Gastroesophageal sphincter (tissue), 3 donors: Measurements from ENCODE around the gene UBE2F.

Experiments used
- EP300 ChIP-seq: sonication (generic); formaldehyde crosslinking; IDR thresholded peaks from one replicate; pipeline ENCODE4 v1.6.1; 2017; ENCODE audit warnings: antibody characterized with exemption, mild to moderate bottlenecking
- POLR2A ChIP-seq, 2 donors: fragments of 450-650 bp; IDR thresholded peaks; one replicate each; pipeline ENCODE4 v1.6.1; 2017; ENCODE audit warnings: antibody characterized with exemption in 2 of 2, mild to moderate bottlenecking in 2 of 2, moderate library complexity in 1 of 2
- POLR2AphosphoS5 ChIP-seq: sonication (generic); formaldehyde crosslinking; IDR thresholded peaks from one replicate; pipeline ENCODE4 v1.6.1; 2017; ENCODE audit warnings: antibody characterized with exemption
- TF ChIP-seq, protein P1 (sequence below), 4 experiments: fragments of 200-600 bp in 2 of 4; fragments of 450-650 bp in 2 of 4; sonication (generic) in 1 of 4; IDR thresholded peaks; one replicate each; pipeline ENCODE4 v1.5.1; 2017 to 2019; ENCODE audit warnings: antibody characterized with exemption in 4 of 4, mild to moderate bottlenecking in 2 of 4, moderate library complexity in 2 of 4

DNA sequence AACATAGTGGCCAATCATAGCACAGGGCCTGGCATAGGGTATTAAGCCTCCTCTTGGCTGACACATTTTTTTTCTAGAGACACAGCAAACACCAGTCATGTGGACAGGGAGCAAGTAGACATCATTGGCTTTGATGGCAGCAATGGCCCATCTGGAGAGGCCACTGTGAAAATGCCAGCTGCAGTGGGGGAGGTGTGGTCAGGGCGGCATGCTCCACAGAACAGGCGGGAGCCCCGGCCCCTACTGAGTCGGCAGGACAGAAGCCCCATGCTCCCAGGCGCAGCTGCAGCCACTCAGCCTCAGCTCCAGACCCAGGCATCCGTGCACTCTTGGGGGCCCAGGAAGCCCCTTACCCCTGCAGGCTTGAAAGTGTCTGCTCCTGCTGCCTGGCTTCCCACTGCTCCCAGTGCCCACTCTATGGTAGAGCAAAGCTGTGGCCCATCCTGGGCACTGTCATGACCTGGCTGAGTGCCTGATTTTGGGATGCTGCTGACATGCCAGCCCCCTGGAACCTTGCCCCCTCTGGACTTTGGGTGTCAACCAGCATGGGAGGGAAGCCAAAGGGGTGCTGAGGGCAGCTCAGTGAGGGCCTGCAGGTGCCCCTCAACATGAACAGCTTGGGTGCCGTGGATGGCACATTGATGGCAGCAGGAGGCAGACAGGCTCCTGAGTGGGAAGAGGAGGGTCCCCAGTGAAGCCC, 23.3 kb upstream of the UBE2F start:
- TF ChIP-seq, protein P1, sequence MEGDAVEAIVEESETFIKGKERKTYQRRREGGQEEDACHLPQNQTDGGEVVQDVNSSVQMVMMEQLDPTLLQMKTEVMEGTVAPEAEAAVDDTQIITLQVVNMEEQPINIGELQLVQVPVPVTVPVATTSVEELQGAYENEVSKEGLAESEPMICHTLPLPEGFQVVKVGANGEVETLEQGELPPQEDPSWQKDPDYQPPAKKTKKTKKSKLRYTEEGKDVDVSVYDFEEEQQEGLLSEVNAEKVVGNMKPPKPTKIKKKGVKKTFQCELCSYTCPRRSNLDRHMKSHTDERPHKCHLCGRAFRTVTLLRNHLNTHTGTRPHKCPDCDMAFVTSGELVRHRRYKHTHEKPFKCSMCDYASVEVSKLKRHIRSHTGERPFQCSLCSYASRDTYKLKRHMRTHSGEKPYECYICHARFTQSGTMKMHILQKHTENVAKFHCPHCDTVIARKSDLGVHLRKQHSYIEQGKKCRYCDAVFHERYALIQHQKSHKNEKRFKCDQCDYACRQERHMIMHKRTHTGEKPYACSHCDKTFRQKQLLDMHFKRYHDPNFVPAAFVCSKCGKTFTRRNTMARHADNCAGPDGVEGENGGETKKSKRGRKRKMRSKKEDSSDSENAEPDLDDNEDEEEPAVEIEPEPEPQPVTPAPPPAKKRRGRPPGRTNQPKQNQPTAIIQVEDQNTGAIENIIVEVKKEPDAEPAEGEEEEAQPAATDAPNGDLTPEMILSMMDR (IDR thresholded peaks at IDR 0.05) = no peak
- TF ChIP-seq POLR2AphosphoS5 (no peak), EP300 (no peak), POLR2A (IDR thresholded peaks at IDR 0.05) (no peak)
